GM21529 (cell line): ENCODE results near the gene COL1A2.

ENCODE experiments used
- ATAC-seq: cut with Tn5 transposase; IDR thresholded peaks from one replicate; pipeline ENCODE4 v1.9.1; 2021; ENCODE audit not compliant: unreplicated experiment

The COL1A2 gene

DNA sequence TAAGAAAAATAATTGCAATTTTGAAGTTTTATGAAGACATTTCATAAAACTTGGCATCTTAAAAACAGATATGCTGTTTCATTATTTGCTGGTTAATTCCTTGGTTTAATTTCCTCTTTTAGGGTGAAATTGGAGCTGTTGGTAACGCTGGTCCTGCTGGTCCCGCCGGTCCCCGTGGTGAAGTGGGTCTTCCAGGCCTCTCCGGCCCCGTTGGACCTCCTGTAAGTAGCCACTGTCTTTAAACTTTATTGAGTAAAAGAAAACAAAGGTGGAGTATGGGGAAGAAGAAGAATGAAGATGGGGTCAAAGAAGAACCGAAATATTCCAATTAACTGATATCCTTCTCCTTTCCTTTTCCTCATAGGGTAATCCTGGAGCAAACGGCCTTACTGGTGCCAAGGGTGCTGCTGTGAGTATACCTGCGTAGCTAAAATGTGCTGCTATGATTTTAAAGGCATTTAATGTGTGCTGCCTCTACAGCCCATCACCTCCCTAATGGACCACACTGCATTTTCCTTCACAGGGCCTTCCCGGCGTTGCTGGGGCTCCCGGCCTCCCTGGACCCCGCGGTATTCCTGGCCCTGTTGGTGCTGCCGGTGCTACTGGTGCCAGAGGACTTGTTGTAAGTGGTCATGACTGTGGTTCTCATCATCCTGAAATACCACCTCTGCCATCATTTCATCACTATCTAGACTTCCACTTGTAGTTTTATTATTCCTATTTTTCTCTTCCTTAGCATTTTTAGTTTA is 14.7 kb downstream of the COL1A2 start:
- no peak for ATAC-seq

- no peak for ATAC-seq
Observed at GRCh38 chr7:94410413-94411187, 15.9 kb downstream of the COL1A2 start.

GRCh38 chr7:94411188-94411466 is 16.4 kb downstream of the COL1A2 start:
- ATAC-seq, result no peak

- no peak for ATAC-seq
Observed at GRCh38 chr7:94412762-94413322, 18.1 kb downstream of the COL1A2 start.

DNA sequence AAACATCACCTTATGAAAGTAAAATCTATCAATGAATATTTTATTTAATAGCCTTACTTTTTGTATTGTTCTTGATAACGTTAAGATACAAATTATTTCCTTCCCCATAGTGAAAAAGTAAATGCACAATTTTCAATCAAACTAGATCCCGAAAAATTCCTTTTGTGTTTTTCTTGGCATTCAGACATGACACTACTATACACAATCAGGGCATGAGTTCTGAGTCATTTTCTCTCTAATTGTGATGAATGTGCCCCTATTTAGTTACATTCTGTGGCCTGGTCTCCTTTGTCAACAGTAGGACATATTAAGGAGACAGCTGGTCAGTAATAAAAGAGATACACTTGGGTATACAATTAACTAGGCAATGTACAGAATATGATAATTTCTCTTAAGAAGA is 19.8 kb downstream of the COL1A2 start:
- no peak for ATAC-seq

DNA sequence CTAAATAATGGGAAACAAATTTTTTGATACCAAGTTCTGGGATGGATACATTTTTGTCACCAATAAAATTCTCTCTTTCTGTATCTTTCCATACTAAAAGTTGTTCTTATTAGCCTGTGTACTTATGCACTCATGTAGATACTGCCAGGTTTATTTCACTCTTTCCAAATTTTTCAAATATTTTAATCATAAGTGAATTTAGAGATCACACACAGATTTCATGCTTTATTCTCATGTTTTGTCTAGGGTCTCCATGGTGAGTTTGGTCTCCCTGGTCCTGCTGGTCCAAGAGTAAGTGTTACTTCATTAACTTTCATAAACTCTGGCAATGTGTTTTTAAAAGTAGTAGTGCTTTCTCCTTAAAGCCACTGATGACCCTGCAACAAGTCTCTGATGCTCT is 20.3 kb downstream of the COL1A2 start:
- no peak for ATAC-seq

DNA sequence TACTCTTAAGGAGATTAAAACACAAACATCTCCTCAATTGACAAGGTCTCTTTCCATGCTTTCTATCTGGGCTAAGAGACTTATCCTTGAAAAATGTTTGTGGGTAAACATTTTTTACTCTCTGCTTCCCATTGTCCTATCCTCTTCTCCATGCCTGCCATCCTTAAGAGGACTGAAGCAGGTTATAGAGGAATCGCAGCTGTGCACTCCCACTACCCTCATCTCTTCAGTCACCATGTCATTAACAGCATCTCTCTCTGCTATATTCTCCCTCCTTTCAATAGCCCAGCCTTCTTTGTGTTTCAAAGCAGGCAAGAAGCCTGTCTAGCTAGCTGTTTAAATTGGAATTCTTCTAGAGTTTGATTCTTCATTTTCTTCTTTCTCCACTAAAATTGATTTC is 22.6 kb downstream of the COL1A2 start:
- no peak for ATAC-seq

GRCh38 chr7:94417901-94418300 is 23.2 kb downstream of the COL1A2 start:
- ATAC-seq, result no peak

GRCh38 chr7:94418851-94419250 is 24.2 kb downstream of the COL1A2 start:
- no peak for ATAC-seq

DNA sequence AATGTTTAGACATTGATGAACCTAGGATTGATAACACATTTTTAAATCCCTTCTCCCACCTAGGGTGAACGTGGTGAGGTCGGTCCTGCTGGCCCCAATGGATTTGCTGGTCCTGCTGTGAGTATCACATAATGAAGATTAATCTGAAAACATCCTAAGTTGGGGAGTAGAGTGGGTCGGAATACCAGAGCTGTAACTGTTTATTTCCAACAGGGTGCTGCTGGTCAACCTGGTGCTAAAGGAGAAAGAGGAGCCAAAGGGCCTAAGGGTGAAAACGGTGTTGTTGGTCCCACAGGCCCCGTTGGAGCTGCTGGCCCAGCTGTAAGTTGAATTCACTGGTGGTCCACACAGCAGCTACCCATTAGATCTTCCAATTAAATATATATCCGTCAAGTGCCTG is 25.6 kb downstream of the COL1A2 start:
- ATAC-seq, result no peak

DNA sequence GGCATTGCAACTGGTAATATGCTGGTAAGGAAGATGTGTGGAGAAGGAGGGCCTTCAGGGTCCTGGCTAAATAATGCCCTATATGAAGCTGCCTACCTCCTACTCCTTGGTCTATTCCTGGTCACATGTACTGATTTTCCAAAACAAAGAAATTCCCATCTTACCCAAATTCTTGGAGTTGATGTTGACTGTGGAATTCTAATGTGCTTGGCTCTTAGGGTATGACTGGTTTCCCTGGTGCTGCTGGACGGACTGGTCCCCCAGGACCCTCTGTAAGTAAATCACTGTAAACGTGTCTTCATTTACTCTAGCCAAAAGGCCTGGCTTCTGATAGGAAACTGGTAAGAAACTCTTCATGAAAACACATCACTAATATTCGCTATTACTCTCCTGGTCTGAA is 27.0 kb downstream of the COL1A2 start:
- no peak for ATAC-seq

DNA sequence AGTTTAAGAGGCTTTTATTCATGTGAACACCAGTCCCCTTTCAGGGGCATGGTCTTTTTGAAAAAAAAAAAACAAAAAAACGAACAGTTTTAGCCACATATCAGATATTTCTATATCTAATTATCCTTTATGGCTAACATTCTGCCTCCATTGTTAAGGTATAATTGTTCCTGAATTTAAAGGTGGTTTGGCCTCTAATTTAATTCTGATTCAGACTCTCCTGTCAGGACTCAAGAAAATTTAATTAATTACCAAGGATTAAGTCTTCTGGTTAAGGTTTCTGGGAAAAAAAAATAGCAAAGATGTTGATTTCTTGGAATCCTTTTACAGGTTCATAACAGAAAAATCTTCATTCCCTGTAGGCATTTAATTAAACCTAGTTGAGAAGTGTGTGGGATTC is 27.4 kb downstream of the COL1A2 start:
- no peak for ATAC-seq

- ATAC-seq, result no peak
Observed at GRCh38 chr7:94422827-94423460, 28.2 kb downstream of the COL1A2 start.

GRCh38 chr7:94423863-94424735 is 29.4 kb downstream of the COL1A2 start:
- no peak for ATAC-seq

- no peak for ATAC-seq
Observed at GRCh38 chr7:94425546-94425945, 30.9 kb downstream of the COL1A2 start.

GRCh38 chr7:94426980-94427875 is 32.5 kb downstream of the COL1A2 start:
- ATAC-seq, result no peak

GRCh38 chr7:94429153-94429552 is 34.5 kb downstream of the COL1A2 start:
- ATAC-seq, result no peak

GRCh38 chr7:94431176-94431575 is 36.5 kb downstream of the COL1A2 start:
- ATAC-seq, result no peak

DNA sequence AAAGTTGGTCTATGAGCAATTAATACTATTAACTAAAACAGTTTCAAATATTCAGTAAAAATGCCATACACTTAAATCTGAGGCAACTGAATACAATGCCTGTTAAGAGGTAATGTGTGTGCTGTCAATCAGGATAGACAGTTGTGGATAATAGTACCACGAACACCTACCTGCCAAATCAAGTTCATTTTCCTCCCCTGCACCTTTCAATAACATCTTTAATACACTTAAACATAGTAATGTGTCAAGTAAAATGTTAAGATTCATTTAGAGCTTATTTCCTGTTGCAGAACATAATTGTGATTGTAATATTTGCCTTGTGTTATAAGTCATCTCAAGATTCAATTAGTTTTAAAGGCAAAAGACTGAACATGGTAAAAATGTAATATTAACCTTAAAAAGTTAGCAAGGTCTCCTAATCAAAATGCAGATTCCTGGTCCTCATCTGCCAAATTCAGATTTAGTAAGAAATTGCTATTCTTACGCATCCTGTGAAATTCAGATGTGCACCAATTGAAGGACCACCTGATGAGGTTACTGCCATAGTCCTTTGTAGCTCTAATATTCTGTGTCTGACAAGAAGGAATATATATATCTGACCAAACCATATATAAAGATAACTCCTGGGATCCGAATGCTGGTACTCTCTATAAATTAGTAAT is 37.1 kb downstream of the COL1A2 start:
- no peak for ATAC-seq
